Upper lobe of left lung (tissue), 4 donors: ENCODE data around the gene BBIP1.

ENCODE experiments used
- POLR2A ChIP-seq, 4 donors: fragments of 450-650 bp; IDR thresholded peaks; one replicate each; pipeline ENCODE4 v1.5.1; 2016 to 2017; ENCODE audit warnings: antibody characterized with exemption in 4 of 4, mild to moderate bottlenecking in 2 of 4
- TF ChIP-seq, protein P1 (sequence below), 6 experiments: fragments of 450-650 bp in 4 of 6; fragments of 200-600 bp in 2 of 6; sonication (generic) in 2 of 6; IDR thresholded peaks; one replicate each; pipeline ENCODE4 v1.5.1; 2016 to 2019; ENCODE audit warnings: antibody characterized with exemption in 6 of 6

DNA sequence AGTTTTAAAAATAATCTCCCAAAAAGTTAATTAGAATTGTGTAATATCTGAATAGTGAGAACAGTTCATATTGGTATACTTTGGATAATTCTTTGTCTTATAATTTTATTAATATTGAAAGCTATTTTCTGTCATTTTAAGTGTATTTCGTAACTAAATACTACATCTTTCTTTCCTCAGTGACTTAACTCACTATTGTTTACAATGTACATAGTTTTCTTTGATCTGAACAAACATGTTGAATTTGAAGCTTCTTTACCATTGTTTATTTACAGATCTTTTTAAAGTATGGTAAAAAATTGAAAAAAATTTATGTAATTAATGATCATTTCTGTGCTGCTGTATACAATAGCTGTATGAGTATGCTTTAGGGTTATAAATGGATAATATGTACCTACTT is 42.2 kb downstream of the BBIP1 start:
- no peak for TF ChIP-seq POLR2A (IDR thresholded peaks at IDR 0.05)
- TF ChIP-seq, protein P1, sequence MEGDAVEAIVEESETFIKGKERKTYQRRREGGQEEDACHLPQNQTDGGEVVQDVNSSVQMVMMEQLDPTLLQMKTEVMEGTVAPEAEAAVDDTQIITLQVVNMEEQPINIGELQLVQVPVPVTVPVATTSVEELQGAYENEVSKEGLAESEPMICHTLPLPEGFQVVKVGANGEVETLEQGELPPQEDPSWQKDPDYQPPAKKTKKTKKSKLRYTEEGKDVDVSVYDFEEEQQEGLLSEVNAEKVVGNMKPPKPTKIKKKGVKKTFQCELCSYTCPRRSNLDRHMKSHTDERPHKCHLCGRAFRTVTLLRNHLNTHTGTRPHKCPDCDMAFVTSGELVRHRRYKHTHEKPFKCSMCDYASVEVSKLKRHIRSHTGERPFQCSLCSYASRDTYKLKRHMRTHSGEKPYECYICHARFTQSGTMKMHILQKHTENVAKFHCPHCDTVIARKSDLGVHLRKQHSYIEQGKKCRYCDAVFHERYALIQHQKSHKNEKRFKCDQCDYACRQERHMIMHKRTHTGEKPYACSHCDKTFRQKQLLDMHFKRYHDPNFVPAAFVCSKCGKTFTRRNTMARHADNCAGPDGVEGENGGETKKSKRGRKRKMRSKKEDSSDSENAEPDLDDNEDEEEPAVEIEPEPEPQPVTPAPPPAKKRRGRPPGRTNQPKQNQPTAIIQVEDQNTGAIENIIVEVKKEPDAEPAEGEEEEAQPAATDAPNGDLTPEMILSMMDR (IDR thresholded peaks at IDR 0.05), result no peak
